Upper lobe of left lung (tissue), 6 donors: ENCODE measurements around the gene NFAT5. TPM values are rescaled to one million over a fixed set of nuclear protein-coding genes. Genes with fewer than 3 reads are reported as not detected.
"Not testable (repeated sequence)": the region's sequence is repeated elsewhere in the genome, so short reads cannot be mapped to it uniquely, and the experiment has no call there.

Experiments
- ATAC-seq, 2 donors: fragments of 200-7000 bp; cut with Tn5 transposase; one replicate each; pipeline ENCODE4 v1.9.1; 2022; ENCODE audit warnings: mild to moderate bottlenecking in 2 of 2, moderate library complexity in 2 of 2; ENCODE audit not compliant: low FRiP score in 2 of 2
- DNase-seq, 2 donors: peaks; one replicate each; pipeline ENCODE4 v3.0.0-alpha.2; 2019 to 2020
- H3K27ac ChIP-seq, 4 donors: fragments of 200-600 bp; sonication (generic); one replicate each; pipeline ENCODE4 v1.5.1; 2016 to 2019
- H3K27me3 ChIP-seq, 4 donors: fragments of 200-600 bp; sonication (generic); one replicate each; pipeline ENCODE4 v1.5.1; 2017 to 2019
- H3K36me3 ChIP-seq, 4 donors: fragments of 200-600 bp; sonication (generic); one replicate each; pipeline ENCODE4 v1.5.1; 2016 to 2019
- H3K4me1 ChIP-seq, 4 donors: fragments of 200-600 bp; sonication (generic); one replicate each; pipeline ENCODE4 v1.5.1; 2018 to 2019
- H3K4me3 ChIP-seq, 4 donors: fragments of 200-600 bp; sonication (generic); one replicate each; pipeline ENCODE4 v1.5.1; 2017 to 2019; ENCODE audit warnings: mild to moderate bottlenecking in 2 of 4, moderate library complexity in 1 of 4
- H3K9me3 ChIP-seq, 4 donors: fragments of 200-600 bp; sonication (generic); one replicate each; pipeline ENCODE4 v1.5.1; 2018 to 2019
- CTCF ChIP-seq, 6 experiments: fragments of 450-650 bp in 4 of 6; fragments of 200-600 bp in 2 of 6; sonication (generic) in 2 of 6; IDR thresholded peaks; one replicate each; pipeline ENCODE4 v1.5.1; 2016 to 2019; ENCODE audit warnings: antibody characterized with exemption in 6 of 6
- EP300 ChIP-seq, 4 donors: sonication (generic); formaldehyde crosslinking; IDR thresholded peaks; one replicate each; pipeline ENCODE4 v1.5.1; 2017; ENCODE audit warnings: antibody characterized with exemption in 4 of 4, control low read depth in 2 of 4
- POLR2A ChIP-seq, 4 donors: fragments of 450-650 bp; IDR thresholded peaks; one replicate each; pipeline ENCODE4 v1.5.1; 2016 to 2017; ENCODE audit warnings: antibody characterized with exemption in 4 of 4, mild to moderate bottlenecking in 2 of 4
- POLR2AphosphoS5 ChIP-seq, 2 donors: sonication (generic); formaldehyde crosslinking; IDR thresholded peaks; one replicate each; pipeline ENCODE4 v1.5.1; 2017; ENCODE audit warnings: antibody characterized with exemption in 2 of 2
- WGBS, 2 donors: methylation state at CpG; one replicate each; pipeline ENCODE4 v1.1.5; 2017 to 2018; 5-methylcytosine and 5-hydroxymethylcytosine counted together
- total RNA-seq, 6 donors: library from RNA; depleted of rRNA in 4 of 6; stranded (reverse); fragments of >200 nt in 4 of 6; gene quantifications; one replicate each; pipeline versions ENCODE4 v1.1.0 to v1.2.1, GENCODE V29; 2016 to 2021
- donor health status: DM: no; HTN: no; CAD: no; lungs with moderate emphysema.
- donor health status: DM: no; HTN: yes; CAD: no; lungs with severe emphysema.

Gene NFAT5
- total RNA-seq, 6 donors from 2014 or later = 36.0 to 80.7 (median 50.4) TPM

DNA sequence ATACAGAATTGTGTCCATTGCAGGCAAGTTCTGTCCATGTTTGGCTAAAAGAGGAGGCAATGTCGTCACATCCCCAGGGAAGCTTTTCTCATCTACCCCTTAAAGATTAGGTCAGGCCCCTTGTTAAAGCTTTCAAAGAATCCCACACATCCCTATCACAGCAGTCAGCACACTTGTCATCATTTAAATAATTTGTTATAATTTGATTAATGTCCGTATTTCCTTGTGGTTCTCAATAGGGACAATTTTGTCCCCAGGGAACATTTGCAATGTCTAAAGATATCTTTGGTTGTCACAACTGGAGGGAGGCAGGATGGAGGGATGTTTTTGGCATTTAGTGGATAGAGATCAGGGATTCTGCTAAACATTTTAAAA, 28.1 kb upstream of the NFAT5 start:
- no peak for ATAC-seq
- Histone ChIP-seq H3K27me3 (no peaks in the 10 kb centered on the region), H3K4me3 (no peak overlapping the region), H3K4me1 (peaks cover 3 to 10% (median 3%) of the 10 kb centered on the region in 4 donors), H3K27ac (no peak overlapping the region), H3K9me3 (no peaks in the 10 kb centered on the region), H3K36me3 (no peaks in the 10 kb centered on the region)
- DNase-seq = no peak
- WGBS, 2 donors = 86 to 94% methylated on average over 2 of the region's 2 CpGs
- TF ChIP-seq CTCF (IDR thresholded peaks at IDR 0.05) = no peak
- TF ChIP-seq POLR2AphosphoS5 (IDR thresholded peaks at IDR 0.05) = no peak
- no peak for TF ChIP-seq POLR2A (IDR thresholded peaks at IDR 0.05)
- TF ChIP-seq EP300 (IDR thresholded peaks at IDR 0.05) = no peak

DNA sequence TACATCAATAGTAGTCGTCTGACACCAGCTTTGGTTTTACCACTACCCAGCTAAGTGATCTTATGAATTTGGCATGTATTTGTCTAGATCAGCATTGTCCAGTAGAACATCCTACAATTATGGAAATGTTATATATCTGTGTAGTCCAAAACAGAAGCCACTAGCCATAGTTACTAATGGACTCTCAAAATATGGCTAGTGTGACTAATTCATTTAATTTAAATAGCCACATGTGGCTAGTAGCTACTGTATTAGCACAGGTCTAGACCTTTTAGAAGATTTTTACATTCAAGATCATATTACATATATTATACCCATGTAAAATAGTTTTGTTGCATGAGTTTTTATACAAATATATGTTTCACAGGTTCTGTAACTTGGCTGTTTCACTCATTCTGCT, 27.0 kb upstream of the NFAT5 start:
- WGBS, 2 donors = 82 to 96% methylated on average over 1 of the region's 1 CpG
- TF ChIP-seq POLR2AphosphoS5 (IDR thresholded peaks at IDR 0.05) = no peak
- no peak for TF ChIP-seq EP300 (IDR thresholded peaks at IDR 0.05)
- TF ChIP-seq CTCF (IDR thresholded peaks at IDR 0.05) = no peak
- TF ChIP-seq POLR2A (IDR thresholded peaks at IDR 0.05) = no peak
- ATAC-seq = no peak

DNA sequence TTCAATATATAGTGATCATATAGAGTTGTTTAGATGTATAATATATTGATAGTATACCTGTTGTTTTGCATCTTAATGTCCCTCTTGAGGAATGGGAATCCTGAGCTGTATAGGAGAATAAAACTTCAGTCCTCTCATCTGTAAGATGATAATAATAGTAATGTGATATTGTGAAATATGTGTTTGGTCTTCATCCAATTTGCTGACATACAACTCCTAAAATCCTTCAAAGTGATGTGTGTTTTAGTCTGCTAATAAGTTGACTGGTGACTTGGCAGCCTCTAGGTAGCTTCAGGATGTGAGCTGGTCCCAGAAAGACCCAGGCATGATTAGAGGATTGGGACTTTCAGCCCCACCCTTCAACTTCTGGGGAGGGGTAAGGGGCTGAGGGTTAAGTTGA, 22.8 kb upstream of the NFAT5 start:
- ATAC-seq (no peak), DNase-seq (no peak)
- no peaks in the 10 kb centered on the region for H3K36me3 ChIP-seq
- H3K4me3 ChIP-seq = no peak overlapping the region
- no peaks in the 10 kb centered on the region for H3K27me3 ChIP-seq
- H3K4me1 ChIP-seq = peaks cover 3 to 10% (median 3%) of the 10 kb centered on the region in 4 donors
- H3K27ac ChIP-seq = no peak overlapping the region
- no peaks in the 10 kb centered on the region for H3K9me3 ChIP-seq
- TF ChIP-seq POLR2AphosphoS5 (IDR thresholded peaks at IDR 0.05) (no peak), POLR2A (IDR thresholded peaks at IDR 0.05) (no peak), EP300 (IDR thresholded peaks at IDR 0.05) (no peak), CTCF (IDR thresholded peaks at IDR 0.05) (no peak)

More for the DNA sequence above, 27.0 kb upstream of the NFAT5 start:
- Histone ChIP-seq H3K4me1 (peaks cover 3 to 10% (median 3%) of the 10 kb centered on the region in 4 donors), H3K27ac (no peak overlapping the region), H3K36me3 (no peaks in the 10 kb centered on the region), H3K4me3 (no peak overlapping the region), H3K9me3 (no peaks in the 10 kb centered on the region), H3K27me3 (no peaks in the 10 kb centered on the region)
- DNase-seq = no peak

DNA sequence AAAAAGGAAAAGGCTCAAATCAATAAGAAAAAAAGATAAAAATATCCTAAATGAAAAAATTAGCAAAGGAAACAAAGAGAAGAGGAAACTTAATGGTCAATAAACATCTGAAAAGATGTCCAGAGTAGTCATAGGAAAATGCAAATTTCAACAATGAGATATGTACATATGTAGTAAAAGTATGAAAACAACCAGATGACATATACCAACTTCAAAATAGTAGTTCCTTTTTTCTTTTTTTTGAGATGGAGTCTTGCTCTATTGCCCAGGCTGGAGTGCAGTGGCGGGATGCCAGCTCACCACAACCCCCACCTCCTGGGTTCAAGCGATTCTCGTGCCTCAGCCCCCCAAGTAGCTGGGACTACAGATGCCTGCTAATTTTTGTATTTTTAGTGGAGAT, 21.7 kb upstream of the NFAT5 start:
- H3K36me3 ChIP-seq = no peaks in the 10 kb centered on the region
- H3K4me3 ChIP-seq = no peak overlapping the region
- H3K27ac ChIP-seq = no peak overlapping the region
- peaks cover 3 to 10% (median 3%) of the 10 kb centered on the region in 4 donors for H3K4me1 ChIP-seq
- H3K27me3 ChIP-seq = no peaks in the 10 kb centered on the region
- ATAC-seq = no peak
- no peaks in the 10 kb centered on the region for H3K9me3 ChIP-seq
- TF ChIP-seq CTCF (IDR thresholded peaks at IDR 0.05) (no peak), POLR2A (IDR thresholded peaks at IDR 0.05) (no peak), EP300 (IDR thresholded peaks at IDR 0.05) (no peak), POLR2AphosphoS5 (IDR thresholded peaks at IDR 0.05) (no peak)
- 83 to 88% methylated on average over 3 of the region's 3 CpGs for WGBS, 2 donors
- DNase-seq = no peak

DNA sequence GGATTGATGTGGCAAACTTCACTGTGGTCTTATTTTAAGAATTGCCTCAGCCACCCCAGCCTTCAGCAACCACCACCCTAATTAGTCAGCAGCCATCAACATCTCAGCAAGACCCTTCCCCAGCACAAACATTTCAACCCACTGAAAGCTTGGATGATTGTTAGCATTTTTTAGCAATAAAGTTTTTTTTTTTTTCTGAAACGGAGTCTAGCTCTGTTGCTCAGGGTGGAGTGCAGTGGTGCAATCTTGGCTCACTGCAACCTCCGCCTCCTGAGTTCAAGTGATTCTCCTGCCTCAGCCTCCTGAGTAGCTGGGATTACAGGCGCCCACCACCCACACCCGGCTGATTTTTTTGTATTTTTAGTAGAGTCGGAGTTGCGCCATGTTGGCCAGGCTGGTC, 19.1 kb upstream of the NFAT5 start:
- not testable (repeated sequence) for DNase-seq, ATAC-seq, H3K9me3 ChIP-seq, H3K27ac ChIP-seq, H3K4me3 ChIP-seq, H3K4me1 ChIP-seq, H3K27me3 ChIP-seq, H3K36me3 ChIP-seq
- 87 to 93% methylated on average over 6 of the region's 6 CpGs for WGBS, 2 donors
